Fibroblast of peridontal ligament (primary cell): ENCODE measurements around the gene DPYSL3.

Experiments
- DNase-seq: peaks from one replicate; pipeline ENCODE4 v3.0.0-alpha.2; 2010; ENCODE audit errors: extremely low read depth

The DPYSL3 gene

DNA sequence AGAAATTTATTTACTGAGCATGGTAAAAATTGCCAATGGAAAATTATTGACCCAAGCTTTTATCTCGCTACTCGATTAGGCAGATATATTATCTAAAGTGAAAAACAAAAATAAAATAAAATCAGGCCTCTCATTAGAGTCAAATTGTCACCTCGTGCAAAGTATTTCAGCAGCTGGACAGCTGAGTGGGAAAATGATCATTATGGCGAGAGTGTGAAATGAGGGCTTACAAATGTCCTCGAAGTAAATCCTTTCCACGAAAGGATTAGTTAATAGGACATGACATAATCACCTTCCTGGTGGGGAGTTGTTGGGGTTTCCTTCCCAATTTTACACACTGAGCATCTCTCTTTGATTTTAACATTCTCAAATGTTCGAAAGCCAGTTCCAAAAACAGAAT lies 5.4 kb upstream of the DPYSL3 start:
- DNase-seq: no peak

DNA sequence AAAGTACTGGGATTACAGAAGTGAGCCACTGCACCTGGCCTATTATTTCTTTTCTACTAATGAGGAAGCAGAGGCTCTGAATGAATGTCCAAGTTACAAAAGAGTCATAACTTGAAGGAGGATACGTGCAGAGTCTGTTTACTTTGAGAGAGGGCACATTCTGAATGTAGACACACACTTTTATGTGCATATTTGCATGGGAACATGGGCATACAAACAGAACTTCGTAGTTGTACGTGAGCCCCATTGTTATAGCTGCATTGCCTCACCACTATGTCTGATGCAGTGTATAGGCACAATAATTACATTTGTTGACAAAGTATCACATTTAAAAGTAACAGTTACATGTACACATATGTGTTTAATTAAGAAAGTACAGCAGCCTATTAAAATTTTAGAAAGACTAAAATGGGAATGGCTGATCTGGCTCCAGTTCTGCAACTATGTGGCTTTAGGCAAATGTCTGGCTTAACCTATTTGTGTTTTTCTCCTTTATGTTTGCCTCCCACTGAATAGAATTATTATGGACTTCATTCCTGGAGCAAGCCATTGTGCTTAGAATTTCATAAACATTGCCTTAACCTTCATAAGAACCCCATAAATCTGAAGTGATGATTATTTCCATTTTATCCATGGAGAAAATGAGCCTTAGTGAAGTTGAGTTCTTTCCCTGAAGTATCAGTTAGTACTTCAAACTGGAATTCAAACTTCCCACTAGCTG lies 3.0 kb upstream of the DPYSL3 start:
- DNase-seq: no peak

DNA sequence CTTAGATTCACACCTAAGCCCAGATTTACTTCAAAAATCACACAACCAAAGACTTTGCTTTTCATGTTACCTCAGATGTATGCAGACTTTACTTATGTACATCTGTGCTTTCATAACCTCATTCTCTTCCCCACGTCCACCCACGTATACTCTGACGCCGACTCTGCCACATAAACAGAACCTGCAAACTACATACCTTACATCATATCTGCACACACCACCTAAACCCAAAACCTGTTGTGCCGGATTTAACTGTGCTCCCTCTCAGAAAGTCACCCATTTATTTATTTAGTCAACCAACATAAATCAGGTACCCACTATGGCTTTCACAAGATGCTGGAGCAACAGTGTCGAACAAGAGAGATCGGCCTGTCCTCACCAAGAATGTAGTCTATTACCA lies 1.0 kb upstream of the DPYSL3 start:
- no peak for DNase-seq

DNA sequence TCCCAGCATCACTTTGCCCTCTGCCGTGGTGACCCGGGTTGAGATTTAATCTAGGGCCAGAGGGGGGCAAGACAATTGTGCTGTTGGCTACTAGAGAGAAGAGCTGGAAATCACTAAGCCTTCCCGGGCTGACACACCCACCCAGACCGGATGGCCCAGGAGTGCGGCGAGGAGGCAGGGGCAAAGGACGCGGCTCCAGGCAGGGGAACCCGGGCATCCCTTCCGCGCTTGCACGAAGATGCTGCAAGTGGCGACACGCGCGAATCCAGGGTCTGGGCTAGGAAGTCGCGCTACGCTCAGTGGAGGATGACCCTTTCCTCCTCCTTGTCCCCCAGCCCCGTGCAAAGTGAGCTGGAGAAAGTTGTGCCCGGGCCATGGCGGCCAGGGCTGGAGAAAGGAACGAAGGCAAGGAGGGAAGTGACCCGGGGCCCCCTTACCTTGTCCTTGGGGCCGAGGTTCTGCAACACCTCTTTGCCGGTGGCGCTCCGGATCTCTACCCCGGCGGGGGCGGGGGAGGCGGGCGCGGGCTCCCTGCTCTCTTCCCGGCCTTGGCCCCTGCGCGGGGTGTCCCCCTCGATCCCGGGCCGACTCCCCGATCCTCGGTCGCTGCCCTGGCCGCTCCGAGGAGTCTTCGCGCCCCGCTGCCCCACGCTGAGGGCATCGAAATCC lies 693 bp downstream of the DPYSL3 start:
- no peak for DNase-seq

DNA sequence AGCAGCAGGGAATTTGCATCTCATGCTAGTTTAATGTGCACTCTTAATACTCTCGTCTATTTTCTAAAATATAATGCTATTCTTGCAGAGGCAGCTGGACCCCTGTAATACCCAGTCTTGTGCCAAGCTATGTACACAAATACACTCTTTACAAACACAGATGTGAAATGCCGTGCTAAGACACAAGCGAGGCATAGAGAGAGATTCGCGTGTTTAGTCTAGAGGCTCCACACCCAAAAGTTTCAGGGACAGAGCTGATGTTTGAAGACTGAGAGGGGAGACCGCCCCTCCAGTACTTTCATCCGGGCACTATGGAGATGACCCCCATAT lies 1.2 kb downstream of the DPYSL3 start:
- DNase-seq: peak; percentile 53

DNA sequence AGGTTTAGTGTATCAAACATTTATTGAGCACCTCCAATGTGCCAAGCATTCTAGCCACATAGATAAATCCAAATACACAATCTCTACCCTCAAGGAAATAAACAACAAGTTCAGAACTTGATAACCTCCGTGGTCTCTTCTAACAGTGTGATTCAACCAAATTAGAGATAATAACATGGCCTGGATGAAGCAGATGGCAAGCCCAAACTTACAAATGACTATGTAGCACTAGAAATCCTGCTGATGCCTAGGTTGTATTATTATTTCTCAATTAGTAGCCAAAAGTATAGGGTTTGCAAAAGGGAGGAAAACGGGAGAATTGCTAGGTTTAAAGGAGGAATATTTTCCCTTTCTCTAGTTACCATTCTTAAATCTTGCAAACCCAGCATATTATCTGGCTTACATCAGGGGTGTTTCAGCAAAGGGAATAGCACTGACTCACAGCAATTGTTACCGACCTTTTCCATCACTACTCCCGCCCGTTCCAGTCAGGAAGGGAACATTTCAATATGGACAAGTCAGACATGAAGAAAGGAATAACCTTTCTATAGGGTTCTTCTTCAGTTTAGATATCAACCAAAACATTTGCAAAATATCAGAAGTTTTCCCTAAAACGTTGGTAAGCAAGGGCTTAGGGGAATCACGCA lies 2.3 kb downstream of the DPYSL3 start:
- DNase-seq: peak; percentile 87

DNA sequence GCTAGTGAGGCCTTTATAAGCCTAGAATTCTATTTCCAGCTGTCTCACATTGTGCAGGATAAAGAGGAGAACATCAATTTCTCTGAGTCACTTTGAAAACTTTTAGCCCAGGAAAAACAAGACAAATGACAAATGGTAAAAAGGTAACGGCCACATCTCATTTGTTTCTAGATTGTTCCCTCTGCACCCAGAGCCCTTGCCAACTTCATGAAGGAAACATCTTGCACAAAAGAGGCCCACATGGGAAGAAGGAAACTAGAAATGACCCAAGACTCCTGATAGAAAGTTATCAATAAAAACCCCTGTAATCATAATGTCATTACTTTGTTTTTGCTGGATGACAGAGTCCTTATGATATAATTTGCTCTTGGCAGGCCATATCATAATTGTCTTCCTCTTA lies 5.3 kb downstream of the DPYSL3 start:
- DNase-seq: no peak

DNA sequence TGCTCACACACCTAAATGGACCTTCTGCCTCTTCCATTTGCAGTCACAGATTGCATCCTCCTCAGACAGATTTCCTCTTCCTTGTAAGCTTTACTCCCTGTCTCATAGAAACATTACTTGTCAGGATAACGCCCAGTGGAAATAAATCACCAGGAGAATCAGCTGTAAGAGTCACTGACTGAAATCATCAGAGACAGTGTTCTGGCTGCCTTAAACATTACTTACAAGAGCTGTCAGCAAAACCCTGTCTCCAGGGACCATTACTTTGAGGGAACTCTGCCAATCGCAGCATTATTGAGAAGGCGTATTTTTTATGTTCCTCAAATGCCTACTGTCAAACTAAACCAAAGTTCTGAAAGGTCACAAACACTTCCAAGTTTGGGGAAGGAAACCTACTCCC lies 5.9 kb downstream of the DPYSL3 start:
- peak; percentile 93 for DNase-seq

DNA sequence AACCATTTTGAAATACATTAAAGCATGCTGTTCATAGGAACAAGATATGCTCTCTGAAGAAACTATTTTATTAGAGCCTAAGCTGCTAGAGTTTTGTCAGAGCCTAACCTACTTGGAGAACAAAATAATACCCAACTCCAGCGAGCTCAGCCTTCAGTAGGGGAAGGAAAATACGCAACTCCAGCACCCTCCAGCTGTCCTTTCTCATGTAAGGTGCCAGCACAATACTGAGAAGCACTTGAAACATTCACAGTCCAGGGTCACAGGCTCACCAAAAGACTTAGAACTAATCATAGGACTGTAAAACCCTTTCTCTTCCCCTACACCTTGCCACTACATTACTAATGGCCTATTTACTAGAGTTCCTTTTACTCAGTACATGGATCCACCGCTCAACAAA lies 18.9 kb downstream of the DPYSL3 start:
- DNase-seq: no peak

DNA sequence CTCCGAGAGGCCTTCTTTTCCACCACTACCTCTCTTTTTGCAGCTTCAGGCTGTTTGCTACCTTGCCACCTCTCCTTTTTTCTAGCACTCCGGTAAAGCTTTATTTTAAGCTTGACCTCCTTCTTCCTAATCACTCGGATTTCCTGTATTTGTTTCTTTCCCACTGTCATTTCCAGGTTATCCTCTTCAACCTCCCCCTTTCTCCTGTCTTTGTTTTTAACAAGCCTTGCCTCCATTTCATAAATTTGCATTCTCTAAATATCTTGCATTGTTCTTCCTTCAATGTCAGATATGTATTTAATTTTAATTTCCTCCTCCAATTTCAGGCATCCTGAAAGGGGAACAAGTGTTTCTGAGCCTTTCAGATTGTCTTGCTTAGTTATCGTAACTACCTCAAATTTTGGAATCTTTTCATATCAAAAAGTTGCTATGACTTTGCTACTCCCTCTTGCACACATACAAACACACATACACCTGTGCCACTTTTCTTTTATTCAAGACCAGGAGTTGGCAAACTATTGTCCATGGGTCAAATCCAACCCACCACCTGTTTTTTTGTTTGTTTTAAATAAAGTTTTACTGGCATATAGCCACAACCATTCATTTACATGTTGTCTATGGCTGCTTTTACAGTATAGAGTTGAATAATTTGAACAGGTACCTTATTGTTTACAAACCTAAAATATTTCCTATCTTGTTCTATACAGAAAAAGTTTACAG lies 22.7 kb downstream of the DPYSL3 start:
- DNase-seq: no peak

DNA sequence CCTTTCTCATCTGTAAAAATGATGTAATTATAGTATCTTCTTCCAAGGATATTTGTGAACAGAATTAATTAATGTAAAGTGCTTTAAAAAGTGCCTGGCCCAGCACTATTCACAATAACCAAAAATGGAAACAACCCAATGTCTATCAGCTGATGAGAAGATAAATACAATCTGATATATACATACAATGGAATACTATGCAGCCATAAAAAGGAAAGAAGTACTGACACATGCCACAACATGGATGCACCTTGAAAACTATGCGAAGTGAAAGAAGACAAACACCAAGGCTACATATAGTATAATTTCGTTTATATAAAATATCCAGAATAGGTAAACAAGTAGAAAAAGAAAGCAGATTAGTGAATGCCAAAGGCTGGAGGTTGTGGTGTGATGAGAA lies 24.1 kb downstream of the DPYSL3 start:
- DNase-seq: no peak

DNA sequence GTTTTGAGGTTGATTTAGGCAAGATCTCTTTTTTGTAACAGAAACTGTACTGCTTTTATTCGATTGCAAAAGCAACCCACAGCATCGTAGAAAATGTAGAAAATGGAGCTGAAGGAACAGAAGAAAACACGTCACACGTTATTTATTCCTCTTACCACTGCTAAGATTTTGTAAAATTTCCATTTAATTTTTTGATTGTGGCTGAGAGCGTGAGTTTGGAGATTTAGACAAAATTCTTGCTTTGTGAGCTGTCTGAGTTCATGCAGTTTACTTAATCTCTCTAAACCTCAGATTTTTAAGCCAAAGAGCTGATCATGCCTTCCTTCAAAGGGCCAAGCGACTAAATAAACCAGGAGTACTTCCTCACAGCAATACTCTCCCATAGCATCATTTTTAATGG lies 24.8 kb downstream of the DPYSL3 start:
- peak; percentile 96 for DNase-seq

DNA sequence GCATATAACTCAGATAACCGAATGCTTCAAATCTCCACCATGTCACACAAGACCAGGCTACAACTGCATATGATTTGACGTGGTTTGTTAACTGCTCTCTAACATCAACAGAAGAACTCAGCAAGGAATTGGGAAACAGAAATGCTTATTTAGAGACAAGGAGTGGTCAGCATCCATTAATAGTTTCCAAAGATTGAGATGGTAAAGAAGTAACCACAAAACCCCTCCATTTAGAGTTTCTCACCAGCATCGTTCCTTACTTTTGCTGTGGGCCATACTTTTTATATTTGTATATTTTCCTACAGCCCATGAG lies 25.2 kb downstream of the DPYSL3 start:
- DNase-seq: peak; percentile 86

DNA sequence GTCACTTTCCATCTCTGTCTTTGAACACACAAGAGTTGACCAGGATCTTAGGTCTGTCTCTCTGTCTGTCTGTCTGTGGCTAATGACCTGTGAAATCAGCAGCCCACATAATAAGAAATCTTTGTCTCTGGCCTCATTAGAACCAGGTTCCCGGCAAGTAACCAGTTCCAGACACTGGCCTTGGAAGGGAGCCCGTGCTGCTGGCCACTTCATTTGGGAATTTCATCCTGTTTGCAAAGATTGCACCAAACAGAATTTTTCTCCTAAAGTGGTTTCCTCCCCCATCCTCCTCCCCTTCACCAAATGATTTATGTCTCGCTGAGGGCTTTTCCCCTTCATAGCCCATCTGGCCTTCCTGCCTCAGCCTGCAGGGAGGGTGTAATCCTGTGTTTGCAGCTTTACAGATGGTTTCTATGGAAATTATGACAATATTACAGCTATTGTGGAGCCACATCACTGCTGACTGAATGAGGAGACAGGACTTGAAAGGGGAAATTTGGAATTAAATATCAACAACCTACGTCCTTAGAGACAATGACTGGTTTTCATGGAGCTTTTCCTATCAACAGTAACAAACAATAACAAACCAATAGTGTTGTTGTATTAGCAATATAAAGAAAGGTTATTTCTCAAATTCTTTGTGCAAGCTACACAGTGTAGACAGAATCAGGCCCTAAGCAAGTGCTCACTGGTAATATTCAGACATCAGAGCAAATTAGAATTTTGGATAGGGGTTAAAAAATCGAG lies 25.7 kb downstream of the DPYSL3 start:
- DNase-seq: peak; percentile 99

DNA sequence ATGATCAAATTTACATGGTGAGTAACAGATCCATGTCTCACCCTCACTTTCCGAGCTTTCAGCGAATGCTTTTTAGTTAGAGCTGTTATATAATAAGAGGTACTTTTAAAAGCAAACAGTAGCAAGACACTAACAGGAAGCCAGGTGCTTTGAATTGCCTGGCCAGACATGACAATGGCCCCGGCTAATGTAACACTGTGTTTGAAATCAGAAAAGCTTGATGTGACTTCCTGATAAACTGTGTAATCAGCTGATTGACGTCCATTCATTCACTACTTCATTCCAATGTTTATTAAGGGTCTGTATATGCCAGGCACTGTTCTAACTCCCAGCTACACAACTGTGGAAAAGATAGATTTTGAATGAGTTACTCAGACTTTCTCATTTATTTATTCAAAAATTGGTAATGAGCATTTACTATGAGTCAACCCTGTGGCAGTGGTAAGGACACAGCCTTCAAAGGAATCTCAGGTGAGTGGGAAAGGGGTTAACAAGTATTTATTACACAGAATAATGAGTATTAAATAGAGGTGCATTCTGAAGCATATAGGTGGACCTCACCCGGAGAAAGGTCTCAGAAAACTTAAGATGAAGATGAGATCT lies 26.6 kb downstream of the DPYSL3 start:
- DNase-seq: no peak

DNA sequence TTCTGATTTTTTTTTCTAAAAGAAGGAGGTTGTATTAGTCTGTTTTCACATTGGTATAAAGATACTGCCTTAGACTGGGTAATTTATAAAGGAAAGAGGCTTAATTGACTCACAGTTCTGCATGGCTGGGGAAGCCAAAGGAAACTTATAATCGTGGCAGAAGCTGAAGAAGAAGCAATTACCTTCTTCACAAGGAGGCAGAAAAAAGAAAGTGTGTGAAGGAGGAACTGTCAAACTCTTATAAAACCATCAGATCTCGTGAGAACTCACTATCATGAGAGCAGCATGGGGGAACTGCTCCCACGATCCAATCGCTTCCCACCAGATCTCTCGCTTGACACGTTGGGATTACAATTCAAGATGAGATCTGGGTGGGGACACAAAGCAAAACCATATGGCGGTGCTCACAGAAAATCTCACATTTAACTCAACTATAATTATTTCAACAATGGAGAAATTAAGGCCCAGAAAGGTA lies 27.1 kb downstream of the DPYSL3 start:
- DNase-seq: no peak

DNA sequence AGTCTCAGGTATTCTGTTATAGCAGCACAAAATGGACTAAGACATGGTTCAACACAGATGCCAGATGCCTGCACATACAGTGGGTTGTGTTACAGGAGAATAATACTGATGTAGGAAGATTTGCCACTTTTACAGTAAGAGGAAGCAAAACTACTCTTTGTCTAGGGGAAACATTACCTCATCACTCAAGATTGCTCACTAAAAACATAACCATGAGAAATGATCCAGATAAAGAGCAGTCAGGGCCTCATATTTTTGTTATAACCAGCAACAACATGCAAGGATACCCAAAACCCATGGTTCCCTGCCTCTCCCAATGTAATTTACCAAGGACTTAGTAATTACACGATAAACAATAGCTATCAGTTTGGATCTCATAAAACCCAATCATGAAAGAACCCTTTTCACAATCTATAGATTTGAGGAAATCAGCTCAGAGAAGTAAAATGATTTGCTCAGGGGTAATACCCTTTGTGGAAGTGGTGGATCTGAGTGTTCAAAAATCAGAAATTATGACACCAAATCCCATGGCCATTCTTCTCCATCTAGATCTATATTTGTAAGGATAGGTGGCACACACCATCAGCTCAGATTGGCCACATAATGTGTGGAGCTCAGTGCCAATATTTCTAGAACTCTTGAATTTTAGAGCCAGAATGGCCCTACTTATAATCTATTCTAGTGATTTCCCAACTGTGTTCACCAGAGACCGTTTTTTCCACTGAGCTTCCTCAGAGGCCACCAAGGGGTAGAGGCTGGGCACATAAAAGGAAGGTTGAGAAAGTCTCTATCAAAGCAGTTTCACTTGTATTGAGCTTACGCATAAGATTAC lies 27.8 kb downstream of the DPYSL3 start:
- DNase-seq: peak; percentile 87

DNA sequence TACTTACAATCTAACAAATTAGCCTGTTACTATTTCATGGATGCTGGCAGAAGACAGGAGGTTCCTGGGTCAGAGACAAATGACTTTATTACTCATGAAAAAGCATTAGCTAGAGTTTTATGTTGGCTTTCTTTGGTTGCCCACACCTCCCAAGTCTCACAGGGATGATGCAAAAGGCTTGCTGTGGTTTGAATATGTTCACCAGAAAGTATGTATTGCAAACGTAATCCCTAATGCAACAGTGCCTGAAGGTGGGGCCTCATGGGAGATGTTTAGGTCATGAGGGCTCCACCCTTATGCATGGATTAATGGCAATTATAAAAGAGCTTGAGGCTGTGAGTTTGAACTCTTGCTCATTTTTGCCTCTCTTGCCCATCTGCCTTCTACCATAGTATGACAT lies 28.5 kb downstream of the DPYSL3 start:
- DNase-seq: peak; percentile 91

DNA sequence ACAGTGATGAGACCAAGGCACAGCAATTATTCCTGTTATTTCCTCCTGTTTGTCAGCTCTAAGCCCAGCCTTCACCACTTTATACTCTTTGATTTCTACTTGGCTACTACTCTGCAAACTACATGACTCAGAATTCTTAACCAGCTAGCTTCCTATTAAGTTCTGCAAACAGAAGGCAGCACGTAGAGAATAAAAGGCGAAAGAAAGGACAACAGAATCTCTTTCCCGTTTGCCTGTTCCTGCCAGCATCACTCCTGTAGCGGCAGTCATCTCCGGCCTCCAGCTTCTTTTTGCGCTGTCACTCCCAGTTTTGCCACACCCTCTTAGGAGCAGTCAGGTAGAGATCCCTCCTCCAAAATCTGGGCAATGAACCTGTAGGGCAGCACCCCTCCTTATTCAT lies 29.9 kb downstream of the DPYSL3 start:
- DNase-seq: peak; percentile 54

DNA sequence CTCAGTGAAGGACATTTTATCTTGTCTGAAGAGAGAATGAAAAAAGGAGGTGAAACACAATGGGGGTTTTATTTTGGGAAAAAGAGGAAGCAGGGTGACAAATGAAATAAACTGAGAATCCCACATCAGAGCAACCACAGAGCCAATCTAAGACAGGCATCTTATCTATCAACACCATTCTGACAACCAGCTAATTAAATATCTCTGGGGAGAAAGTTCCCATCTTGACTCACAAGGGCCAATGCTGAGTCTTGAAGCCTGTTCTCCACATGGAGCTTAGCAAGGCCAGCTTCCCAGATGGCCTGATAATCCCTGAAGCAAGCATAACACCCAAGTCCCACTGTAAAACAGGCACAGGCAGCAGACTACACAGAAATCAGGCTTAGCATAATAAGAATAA lies 30.4 kb downstream of the DPYSL3 start:
- DNase-seq: no peak

DNA sequence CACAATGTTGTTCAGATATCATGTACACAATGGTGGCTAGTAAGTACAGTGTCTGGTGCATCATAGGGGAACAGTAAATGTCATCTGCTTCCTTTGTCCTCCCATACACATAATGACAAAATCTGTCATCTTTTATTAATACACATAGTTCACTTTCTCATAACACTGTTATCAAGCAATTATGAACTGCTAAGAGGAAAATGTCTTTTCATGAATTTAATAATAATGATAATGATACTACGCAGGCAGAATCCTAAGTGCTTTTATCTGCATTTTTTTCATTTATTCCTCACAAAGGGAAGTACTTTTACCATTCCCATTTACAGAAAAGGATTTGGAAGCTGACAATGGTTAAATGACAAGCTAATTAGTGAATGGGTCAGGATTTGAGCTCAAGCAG lies 35.7 kb downstream of the DPYSL3 start:
- no peak for DNase-seq
